ENCODE measurements around the gene NHLRC4. TPM values are rescaled to one million over a fixed set of nuclear protein-coding genes. Genes with fewer than 3 reads are reported as not detected.

Gene NHLRC4
- total and polyA plus RNA-seq, 8 donors = 0.99 to 3.4 (median 2.9) TPM

DNA sequence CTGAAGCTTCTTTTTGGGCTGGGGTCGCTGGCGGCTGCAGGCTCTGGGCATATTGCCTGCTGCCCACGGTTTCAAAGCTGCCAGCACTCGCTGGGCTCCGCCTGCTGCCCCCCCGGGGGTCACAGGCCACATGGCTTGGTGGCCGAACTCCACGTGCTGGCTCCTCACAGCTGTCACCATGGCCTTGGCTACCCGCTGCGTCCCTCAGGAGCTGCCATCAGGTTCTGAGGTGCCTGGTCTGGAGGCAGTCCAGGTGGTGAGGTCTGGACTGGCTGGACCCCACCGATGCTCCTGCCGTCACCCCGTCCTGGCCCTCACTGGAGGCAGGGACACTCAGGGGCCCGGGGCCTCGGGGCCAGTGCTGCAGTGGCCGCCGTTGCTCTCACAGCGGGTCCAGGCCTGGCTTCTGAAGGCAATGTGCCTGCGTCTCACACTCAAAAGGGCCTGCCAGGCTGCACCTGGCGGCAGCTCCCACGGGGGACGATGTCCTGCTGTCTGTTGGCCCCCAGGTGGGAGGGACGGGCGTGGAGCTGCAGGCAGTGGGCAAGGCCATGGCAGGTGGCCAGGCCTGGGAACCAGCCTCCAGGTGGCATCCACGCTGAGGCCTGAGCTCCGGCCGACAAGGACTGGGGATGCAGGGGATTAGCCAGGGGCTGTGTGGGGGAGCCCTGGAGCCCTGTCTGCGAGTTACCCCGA lies 26.0 kb upstream of the NHLRC4 start:
- intact Hi-C loops (cut with DNase I) = no loop called here
- H3K36me3 ChIP-seq = peaks cover 0 to 56% of the 10 kb centered on the region in 2 donors
- TF ChIP-seq, protein P1, sequence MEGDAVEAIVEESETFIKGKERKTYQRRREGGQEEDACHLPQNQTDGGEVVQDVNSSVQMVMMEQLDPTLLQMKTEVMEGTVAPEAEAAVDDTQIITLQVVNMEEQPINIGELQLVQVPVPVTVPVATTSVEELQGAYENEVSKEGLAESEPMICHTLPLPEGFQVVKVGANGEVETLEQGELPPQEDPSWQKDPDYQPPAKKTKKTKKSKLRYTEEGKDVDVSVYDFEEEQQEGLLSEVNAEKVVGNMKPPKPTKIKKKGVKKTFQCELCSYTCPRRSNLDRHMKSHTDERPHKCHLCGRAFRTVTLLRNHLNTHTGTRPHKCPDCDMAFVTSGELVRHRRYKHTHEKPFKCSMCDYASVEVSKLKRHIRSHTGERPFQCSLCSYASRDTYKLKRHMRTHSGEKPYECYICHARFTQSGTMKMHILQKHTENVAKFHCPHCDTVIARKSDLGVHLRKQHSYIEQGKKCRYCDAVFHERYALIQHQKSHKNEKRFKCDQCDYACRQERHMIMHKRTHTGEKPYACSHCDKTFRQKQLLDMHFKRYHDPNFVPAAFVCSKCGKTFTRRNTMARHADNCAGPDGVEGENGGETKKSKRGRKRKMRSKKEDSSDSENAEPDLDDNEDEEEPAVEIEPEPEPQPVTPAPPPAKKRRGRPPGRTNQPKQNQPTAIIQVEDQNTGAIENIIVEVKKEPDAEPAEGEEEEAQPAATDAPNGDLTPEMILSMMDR (IDR thresholded peaks at IDR 0.05) = no peak
- H3K27ac ChIP-seq = no peak overlapping the region
- no peak overlapping the region for H3K4me3 ChIP-seq
- no peaks in the 10 kb centered on the region for H3K27me3 ChIP-seq
- no peaks in the 10 kb centered on the region for H3K4me1 ChIP-seq
- ATAC-seq (no peak), DNase-seq (no peak)
- no peaks in the 10 kb centered on the region for H3K9me3 ChIP-seq

GRCh38 chr16:543301-544164 lies 23.3 kb upstream of the NHLRC4 start:
- H3K27ac ChIP-seq = no peak overlapping the region
- ATAC-seq = no peak
- H3K4me1 ChIP-seq = peaks cover 0 to 3% of the 10 kb centered on the region in 2 donors
- H3K4me3 ChIP-seq = no peak overlapping the region
- TF ChIP-seq, protein P1 (IDR thresholded peaks at IDR 0.05) = no peak
- no peaks in the 10 kb centered on the region for H3K27me3 ChIP-seq
- intact Hi-C loops (cut with DNase I) = no loop called here
- no peak for DNase-seq
- H3K36me3 ChIP-seq = peaks cover 0 to 51% of the 10 kb centered on the region in 2 donors
- no peaks in the 10 kb centered on the region for H3K9me3 ChIP-seq

DNA sequence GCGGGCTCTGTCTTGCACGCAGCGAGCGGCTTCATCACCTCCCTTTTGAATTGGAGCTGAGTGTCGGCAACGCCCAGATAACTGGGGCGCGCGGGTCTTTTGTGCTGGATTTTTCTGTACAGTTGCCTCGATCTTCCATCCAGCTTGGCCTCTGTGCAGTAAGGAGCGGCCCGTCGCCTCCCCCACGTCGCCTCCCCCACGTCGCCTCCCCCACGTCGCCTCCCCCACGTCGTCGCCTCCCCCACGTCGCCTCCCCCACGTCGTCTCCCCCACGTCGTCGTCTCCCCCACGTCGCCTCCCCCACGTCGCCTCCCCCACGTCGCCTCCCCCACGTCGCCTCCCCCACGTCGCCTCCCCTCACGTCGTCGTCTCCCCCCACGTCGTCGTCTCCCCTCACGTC lies 22.3 kb upstream of the NHLRC4 start:
- H3K27ac ChIP-seq = no peak overlapping the region
- ATAC-seq (no peak), DNase-seq (no peak)
- H3K36me3 ChIP-seq = peaks cover 0 to 53% of the 10 kb centered on the region in 2 donors
- intact Hi-C loops (cut with DNase I) = no loop called here
- TF ChIP-seq, protein P1 (IDR thresholded peaks at IDR 0.05) = no peak
- peaks cover 0 to 3% of the 10 kb centered on the region in 2 donors for H3K4me1 ChIP-seq
- no peaks in the 10 kb centered on the region for H3K9me3 ChIP-seq
- H3K27me3 ChIP-seq = no peaks in the 10 kb centered on the region
- H3K4me3 ChIP-seq = no peak overlapping the region

DNA sequence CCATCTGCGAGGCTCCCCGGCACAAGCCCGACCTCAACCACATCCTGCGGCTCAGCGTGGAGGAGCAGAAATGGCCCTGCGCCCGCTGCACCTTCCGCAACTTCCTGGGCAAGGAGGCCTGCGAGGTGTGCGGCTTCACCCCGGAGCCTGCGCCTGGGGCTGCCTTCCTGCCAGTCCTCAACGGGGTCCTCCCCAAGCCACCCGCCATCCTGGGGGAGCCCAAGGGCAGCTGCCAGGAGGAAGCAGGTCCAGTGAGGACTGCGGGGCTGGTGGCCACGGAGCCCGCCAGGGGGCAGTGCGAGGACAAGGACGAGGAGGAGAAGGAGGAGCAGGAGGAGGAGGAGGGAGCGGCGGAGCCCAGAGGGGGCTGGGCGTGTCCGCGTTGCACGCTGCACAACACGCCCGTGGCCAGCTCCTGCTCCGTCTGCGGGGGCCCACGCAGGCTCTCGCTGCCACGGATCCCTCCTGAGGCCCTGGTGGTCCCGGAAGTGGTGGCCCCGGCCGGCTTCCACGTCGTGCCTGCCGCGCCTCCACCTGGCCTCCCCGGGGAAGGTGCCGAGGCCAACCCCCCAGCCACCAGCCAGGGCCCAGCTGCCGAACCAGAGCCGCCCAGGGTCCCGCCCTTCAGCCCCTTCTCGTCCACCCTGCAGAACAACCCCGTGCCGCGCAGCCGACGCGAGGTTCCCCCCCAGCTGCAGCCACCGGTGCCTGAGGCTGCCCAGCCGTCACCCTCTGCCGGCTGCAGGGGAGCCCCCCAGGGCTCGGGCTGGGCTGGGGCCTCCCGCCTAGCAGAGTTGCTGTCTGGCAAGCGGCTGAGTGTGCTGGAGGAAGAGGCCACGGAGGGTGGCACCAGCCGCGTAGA lies 19.7 kb upstream of the NHLRC4 start:
- Histone ChIP-seq H3K27ac (no peak overlapping the region), H3K9me3 (no peaks in the 10 kb centered on the region), H3K4me1 (peaks cover 0 to 3% of the 10 kb centered on the region in 2 donors), H3K36me3 (peaks cover 0 to 58% of the 10 kb centered on the region in 2 donors), H3K4me3 (no peak overlapping the region), H3K27me3 (no peaks in the 10 kb centered on the region)
- peak; percentile 84 for ATAC-seq
- intact Hi-C loops (cut with DNase I) = no loop called here
- TF ChIP-seq, protein P1 (IDR thresholded peaks at IDR 0.05) = peak; percentile 28 to 70
- peak in 3 of 4 donors; percentile 54 to 97 (median 77) for DNase-seq

Measured in left lung (tissue), 10 donors.